HepG2 (cell line): Measurements from ENCODE around the gene ENC1. TPM values are rescaled to one million over a fixed set of nuclear protein-coding genes. Genes with fewer than 3 reads are reported as not detected.

Experiments used
- AHDC1 ChIP-seq: sonication (generic); formaldehyde crosslinking; IDR thresholded peaks from 2 replicates; pipeline ENCODE4 v1.5.1; 2020; ENCODE audit warnings: mild to moderate bottlenecking, missing genetic modification reagents, borderline replicate concordance
- E2F1 ChIP-seq: sonication (generic); formaldehyde crosslinking; IDR thresholded peaks from 2 replicates; pipeline ENCODE4 v1.5.0; 2020; ENCODE audit warnings: missing genetic modification reagents
- FLYWCH1 ChIP-seq: sonication (generic); formaldehyde crosslinking; IDR thresholded peaks from 2 replicates; pipeline ENCODE4 v1.8.1; 2023; ENCODE audit warnings: mild to moderate bottlenecking, missing genetic modification reagents
- FOXA1 ChIP-seq, 2 experiments: fragments of 450-650 bp in 1 of 2; sonication (generic) in 1 of 2; formaldehyde crosslinking in 1 of 2; IDR thresholded peaks; 2 replicates each; pipeline versions ENCODE4 v1.4.0 to v1.6.1; 2016 to 2020; ENCODE audit warnings: missing genetic modification reagents in 1 of 2
- HNF4G ChIP-seq, 2 experiments: sonication (generic) in 1 of 2; formaldehyde crosslinking in 1 of 2; IDR thresholded peaks; 2 replicates each; pipeline versions ENCODE4 v1.4.0 to v1.6.1; 2011 to 2020; ENCODE audit warnings: borderline replicate concordance in 2 of 2, low read depth in 2 of 2, mild to moderate bottlenecking in 2 of 2, low read length in 1 of 2, missing genetic modification reagents in 1 of 2, moderate library complexity in 1 of 2
- MED8 ChIP-seq: sonication (generic); formaldehyde crosslinking; IDR thresholded peaks from 2 replicates; pipeline ENCODE4 v1.8.1; 2023; ENCODE audit warnings: mild to moderate bottlenecking, missing genetic modification reagents; ENCODE audit not compliant: insufficient replicate concordance
- SOX13 ChIP-seq, 3 experiments: fragments of 450-650 bp in 1 of 3; sonication (generic) in 1 of 3; formaldehyde crosslinking in 1 of 3; IDR thresholded peaks in 2 of 3; conservative IDR thresholded peaks in 1 of 3; 2 replicates each; pipeline versions ENCODE4 v1.5.0 to v1.6.1; 2016 to 2020; ENCODE audit warnings: antibody characterized with exemption in 1 of 3, mild to moderate bottlenecking in 1 of 3, missing compliant biosample characterization in 1 of 3, missing genetic modification reagents in 1 of 3, moderate library complexity in 1 of 3
- ZNF414 ChIP-seq: sonication (generic); formaldehyde crosslinking; IDR thresholded peaks from 2 replicates; pipeline ENCODE4 v1.5.0; 2020; ENCODE audit warnings: missing genetic modification reagents
- ZNF567 ChIP-seq: sonication (generic); formaldehyde crosslinking; IDR thresholded peaks from 2 replicates; pipeline ENCODE4 v1.8.1; 2023; ENCODE audit warnings: mild to moderate bottlenecking, missing genetic modification reagents, borderline replicate concordance
- ZNF83 ChIP-seq: sonication (generic); formaldehyde crosslinking; IDR thresholded peaks from 2 replicates; pipeline ENCODE4 v1.4.0; 2020; ENCODE audit warnings: missing genetic modification reagents, mild to moderate bottlenecking, borderline replicate concordance
- polyA plus RNA-seq, 8 experiments: library from polyadenylated mRNA; depleted of rRNA in 3 of 8; stranded (reverse) in 7 of 8; unstranded in 1 of 8; fragments of >200 nt; fragmentation: Illumina TruSeq in 4 of 8; extraction: Trizol in 4 of 8; gene quantifications; 2 replicates each; pipeline versions ENCODE4 v1.2.1 to v1.2.3, GENCODE V29; 2011 to 2016; ENCODE audit warnings: low read depth in 4 of 8, missing spikeins in 1 of 8, mixed read lengths in 1 of 8; ENCODE audit not compliant: insufficient read depth in 1 of 8
- total RNA-seq, 5 experiments: library from RNA; depleted of rRNA; stranded (reverse); fragments of >200 nt; fragmentation: Illumina TruSeq; extraction: Trizol; gene quantifications; 2 replicates each; pipeline ENCODE4 v1.2.3, GENCODE V29; 2016; ENCODE audit warnings: low read depth in 1 of 5
- TF ChIP-seq, protein P1 (sequence below), 2 experiments: fragments of 450-650 bp in 1 of 2; sonication (generic) in 1 of 2; formaldehyde crosslinking; IDR thresholded peaks; 2 replicates each; pipeline versions ENCODE4 v1.5.0 to v1.8.0; 2020 to 2022; ENCODE audit warnings: mild to moderate bottlenecking in 1 of 2, missing genetic modification reagents in 1 of 2
- TF ChIP-seq, protein P2 (sequence below): sonication (generic); formaldehyde crosslinking; IDR thresholded peaks from 2 replicates; pipeline ENCODE4 v1.4.0; 2020; ENCODE audit warnings: missing genetic modification reagents, borderline replicate concordance
- TF ChIP-seq, protein P3 (sequence below): sonication (generic); formaldehyde crosslinking; IDR thresholded peaks from 2 replicates; pipeline ENCODE4 v1.5.1; 2020; ENCODE audit warnings: missing genetic modification reagents, mild to moderate bottlenecking, borderline replicate concordance

Gene ENC1
- total and polyA plus RNA-seq, 2 of the 13 experiments (the other 11 are each of a cell fraction or from before 2014, with no cell fraction given) = 63.8 to 64.4 TPM

- no peak for TF ChIP-seq AHDC1 (CRISPR knock-in tag)
- TF ChIP-seq, protein P1, sequence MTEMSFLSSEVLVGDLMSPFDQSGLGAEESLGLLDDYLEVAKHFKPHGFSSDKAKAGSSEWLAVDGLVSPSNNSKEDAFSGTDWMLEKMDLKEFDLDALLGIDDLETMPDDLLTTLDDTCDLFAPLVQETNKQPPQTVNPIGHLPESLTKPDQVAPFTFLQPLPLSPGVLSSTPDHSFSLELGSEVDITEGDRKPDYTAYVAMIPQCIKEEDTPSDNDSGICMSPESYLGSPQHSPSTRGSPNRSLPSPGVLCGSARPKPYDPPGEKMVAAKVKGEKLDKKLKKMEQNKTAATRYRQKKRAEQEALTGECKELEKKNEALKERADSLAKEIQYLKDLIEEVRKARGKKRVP (CRISPR knock-in tag; IDR thresholded peaks at IDR 0.05) = no peak
- no peak for TF ChIP-seq FOXA1 (IDR thresholded peaks at IDR 0.05)
- TF ChIP-seq FOXA1 (CRISPR knock-in tag; IDR thresholded peaks at IDR 0.05) = peak; percentile 73
- no peak for TF ChIP-seq SOX13 (IDR thresholded peaks at IDR 0.05)
- TF ChIP-seq SOX13 (CRISPR knock-in tag; conservative IDR thresholded peaks at IDR 0.05 in 1 of 2, IDR thresholded peaks at IDR 0.05 in 1 of 2) = peak in 1 of 2 experiments; percentile 5; a peak in 1 of 4 replicates
- TF ChIP-seq ZNF83 = 0 out of 2 replicates have a peak, but pooled peaks have one; percentile 17
- 0 out of 2 replicates have a peak, but pooled peaks have one; percentile 16 for TF ChIP-seq HNF4G (IDR thresholded peaks at IDR 0.05; ENCODE audit: borderline replicate concordance, low read depth, low read length)
- no peak for TF ChIP-seq HNF4G (CRISPR knock-in tag; IDR thresholded peaks at IDR 0.05; ENCODE audit: borderline replicate concordance, low read depth)
- 0 out of 2 replicates have a peak, but pooled peaks have one; percentile 28 for TF ChIP-seq ZNF414
- TF ChIP-seq FLYWCH1 (CRISPR knock-in tag) = no peak
- no peak for TF ChIP-seq ZNF567 (CRISPR knock-in tag)
- 0 out of 2 replicates have a peak, but pooled peaks have one; percentile 23 for TF ChIP-seq E2F1
- no peak for TF ChIP-seq MED8 (CRISPR knock-in tag)
- TF ChIP-seq, protein P2, sequence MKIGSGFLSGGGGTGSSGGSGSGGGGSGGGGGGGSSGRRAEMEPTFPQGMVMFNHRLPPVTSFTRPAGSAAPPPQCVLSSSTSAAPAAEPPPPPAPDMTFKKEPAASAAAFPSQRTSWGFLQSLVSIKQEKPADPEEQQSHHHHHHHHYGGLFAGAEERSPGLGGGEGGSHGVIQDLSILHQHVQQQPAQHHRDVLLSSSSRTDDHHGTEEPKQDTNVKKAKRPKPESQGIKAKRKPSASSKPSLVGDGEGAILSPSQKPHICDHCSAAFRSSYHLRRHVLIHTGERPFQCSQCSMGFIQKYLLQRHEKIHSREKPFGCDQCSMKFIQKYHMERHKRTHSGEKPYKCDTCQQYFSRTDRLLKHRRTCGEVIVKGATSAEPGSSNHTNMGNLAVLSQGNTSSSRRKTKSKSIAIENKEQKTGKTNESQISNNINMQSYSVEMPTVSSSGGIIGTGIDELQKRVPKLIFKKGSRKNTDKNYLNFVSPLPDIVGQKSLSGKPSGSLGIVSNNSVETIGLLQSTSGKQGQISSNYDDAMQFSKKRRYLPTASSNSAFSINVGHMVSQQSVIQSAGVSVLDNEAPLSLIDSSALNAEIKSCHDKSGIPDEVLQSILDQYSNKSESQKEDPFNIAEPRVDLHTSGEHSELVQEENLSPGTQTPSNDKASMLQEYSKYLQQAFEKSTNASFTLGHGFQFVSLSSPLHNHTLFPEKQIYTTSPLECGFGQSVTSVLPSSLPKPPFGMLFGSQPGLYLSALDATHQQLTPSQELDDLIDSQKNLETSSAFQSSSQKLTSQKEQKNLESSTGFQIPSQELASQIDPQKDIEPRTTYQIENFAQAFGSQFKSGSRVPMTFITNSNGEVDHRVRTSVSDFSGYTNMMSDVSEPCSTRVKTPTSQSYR = no peak
- TF ChIP-seq, protein P3, sequence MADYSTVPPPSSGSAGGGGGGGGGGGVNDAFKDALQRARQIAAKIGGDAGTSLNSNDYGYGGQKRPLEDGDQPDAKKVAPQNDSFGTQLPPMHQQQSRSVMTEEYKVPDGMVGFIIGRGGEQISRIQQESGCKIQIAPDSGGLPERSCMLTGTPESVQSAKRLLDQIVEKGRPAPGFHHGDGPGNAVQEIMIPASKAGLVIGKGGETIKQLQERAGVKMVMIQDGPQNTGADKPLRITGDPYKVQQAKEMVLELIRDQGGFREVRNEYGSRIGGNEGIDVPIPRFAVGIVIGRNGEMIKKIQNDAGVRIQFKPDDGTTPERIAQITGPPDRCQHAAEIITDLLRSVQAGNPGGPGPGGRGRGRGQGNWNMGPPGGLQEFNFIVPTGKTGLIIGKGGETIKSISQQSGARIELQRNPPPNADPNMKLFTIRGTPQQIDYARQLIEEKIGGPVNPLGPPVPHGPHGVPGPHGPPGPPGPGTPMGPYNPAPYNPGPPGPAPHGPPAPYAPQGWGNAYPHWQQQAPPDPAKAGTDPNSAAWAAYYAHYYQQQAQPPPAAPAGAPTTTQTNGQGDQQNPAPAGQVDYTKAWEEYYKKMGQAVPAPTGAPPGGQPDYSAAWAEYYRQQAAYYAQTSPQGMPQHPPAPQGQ (CRISPR knock-in tag) = no peak
These were observed 2.0 kb upstream of the ENC1 start (continued) for GRCh38 chr5:74642543-74642863.
